ENCODE results near the gene ELN.
"Not testable (repeated sequence)": the region's sequence is repeated elsewhere in the genome, so short reads cannot be mapped to it uniquely, and the experiment has no call there.

Gene ELN

GRCh38 chr7:74033372-74034311 is 5.7 kb downstream of the ELN start:
- intact Hi-C loops (cut with DNase I) = no loop called here
- DNase-seq = peak in 25 of 42 donors; percentile 17 to 68 (median 43)

GRCh38 chr7:74037609-74038008 is 9.6 kb downstream of the ELN start:
- DNase-seq = no peak
- intact Hi-C loops (cut with DNase I) = no loop called here

GRCh38 chr7:74038194-74038961 is 10.4 kb downstream of the ELN start:
- no peak for DNase-seq
- intact Hi-C loops (cut with DNase I) = no loop called here

DNA sequence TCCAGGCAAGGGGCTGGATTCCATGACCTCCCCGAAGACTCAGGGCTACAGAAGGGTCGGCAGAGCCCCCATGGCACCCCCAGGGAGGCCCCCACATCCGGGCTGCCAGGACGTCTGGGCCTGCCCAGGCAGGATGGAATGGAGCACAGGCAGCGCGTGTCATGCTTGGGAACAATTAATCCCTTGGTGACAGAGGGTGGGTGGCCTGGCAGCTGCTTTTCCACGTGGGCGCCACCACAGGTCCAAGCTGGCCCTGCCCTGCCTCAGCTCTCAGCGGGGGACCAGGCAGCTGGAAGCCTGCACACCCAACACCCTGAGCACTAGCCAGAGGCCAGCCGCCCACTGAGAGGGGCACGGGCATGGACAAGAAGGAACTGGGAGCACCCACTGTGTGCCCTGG is 11.4 kb downstream of the ELN start:
- DNase-seq = peak in 2 of 42 donors; percentile 36 to 61
- intact Hi-C loops (cut with DNase I) = no loop called here

DNA sequence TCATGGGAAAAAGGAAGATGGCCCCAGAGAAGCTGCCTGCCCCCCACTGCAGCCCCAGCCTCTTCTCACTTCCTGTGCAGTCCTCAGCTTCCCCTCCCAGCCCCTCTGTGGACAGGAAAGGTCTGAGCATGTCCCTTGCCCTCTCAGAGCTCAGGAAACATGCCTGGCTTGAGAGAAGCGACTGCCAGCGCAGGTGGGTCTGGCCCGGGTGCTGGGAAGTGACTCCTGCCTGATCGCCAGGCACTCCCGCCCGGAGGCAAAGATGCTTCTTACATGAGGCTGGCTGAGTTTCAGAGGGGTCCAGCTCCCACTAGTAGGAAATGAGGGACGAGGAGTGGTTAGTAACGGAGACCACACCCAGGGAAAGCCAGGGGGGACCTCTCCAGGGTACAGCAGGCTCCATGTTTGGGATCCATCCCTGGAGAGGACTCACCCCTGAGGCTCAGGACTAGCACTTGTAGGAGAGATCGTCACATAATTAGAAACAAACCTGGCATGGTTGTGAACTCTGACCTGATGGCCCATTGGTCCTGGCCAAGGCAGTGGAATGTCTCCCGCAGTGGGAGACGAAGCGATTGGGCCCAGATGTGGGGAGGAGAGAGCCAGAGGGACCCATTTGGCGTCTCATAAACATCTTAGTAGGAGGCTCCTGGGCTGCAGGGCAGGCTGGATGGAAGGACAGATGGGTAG is 12.3 kb downstream of the ELN start:
- no peak for DNase-seq
- intact Hi-C loops (cut with DNase I) = no loop called here

DNA sequence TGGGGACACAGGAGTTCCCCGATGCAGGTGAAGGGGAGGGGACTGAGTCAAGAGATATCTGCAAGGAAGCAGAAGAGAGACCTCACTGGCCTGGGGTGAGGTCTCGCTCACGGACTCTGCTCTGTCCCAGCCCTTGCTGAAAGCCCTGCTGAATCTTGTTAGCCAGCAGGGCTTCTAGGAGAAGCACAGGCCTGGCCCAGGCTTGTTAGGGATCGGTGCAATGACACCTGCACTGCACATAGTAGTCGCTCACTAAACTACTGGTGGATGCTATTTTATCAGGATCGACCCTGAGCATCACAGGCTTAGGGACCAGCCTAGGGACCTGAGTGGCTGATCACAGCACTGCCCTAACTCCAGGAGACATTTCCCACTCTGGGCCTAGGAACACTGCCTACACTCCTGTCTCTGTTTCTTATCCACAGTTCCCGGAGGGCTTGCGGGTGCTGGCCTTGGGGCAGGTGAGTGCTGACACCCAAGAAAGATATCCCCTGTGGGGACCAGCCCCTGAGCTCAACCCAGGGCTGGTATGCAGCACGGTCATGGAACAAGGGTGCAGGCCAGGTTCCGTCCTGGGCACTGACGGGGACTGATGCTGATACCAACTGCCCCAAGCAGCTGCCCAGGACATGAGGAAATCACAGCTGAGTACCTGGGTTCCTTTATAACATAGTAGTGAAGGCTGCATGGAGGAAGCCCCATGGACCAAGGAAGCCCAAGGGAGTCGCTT is 13.0 kb downstream of the ELN start:
- DNase-seq = no peak
- intact Hi-C loops (cut with DNase I) = no loop called here

- intact Hi-C loops (cut with DNase I) = no loop called here
Measured at GRCh38 chr7:74042746-74043522, 15.0 kb downstream of the ELN start.

DNA sequence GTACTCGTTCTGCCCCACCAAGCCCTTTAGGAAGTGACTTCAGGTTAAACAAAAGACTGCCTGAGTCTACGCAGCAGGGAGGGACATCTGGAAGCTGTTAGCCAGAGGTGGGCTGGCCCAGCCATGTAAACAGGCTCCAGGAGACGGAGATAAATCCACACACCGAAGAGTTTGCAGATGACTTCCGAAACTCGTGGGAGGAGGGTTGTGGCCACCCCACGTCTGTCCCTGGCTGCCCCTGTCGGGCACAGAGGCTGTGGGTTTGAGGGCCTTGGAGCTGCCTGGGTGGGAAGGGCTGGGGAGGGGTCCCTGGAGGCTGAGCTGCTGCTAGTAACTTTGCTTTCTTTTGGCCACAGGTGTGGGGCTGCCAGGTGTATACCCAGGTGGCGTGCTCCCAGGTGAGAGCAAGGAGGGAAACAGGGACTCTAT is 15.6 kb downstream of the ELN start:
- intact Hi-C loops (cut with DNase I) = no loop called here

More at GRCh38 chr7:74042746-74043522, 15.0 kb downstream of the ELN start:
- DNase-seq = peak in 21 of 42 donors; percentile 14 to 74 (median 59)

GRCh38 chr7:74044366-74045350 is 16.7 kb downstream of the ELN start:
- intact Hi-C loops (cut with DNase I) = no loop called here
- peak in 29 of 42 donors; percentile 33 to 92 (median 72) for DNase-seq

More for the DNA sequence above, 15.6 kb downstream of the ELN start:
- no peak for DNase-seq

DNA sequence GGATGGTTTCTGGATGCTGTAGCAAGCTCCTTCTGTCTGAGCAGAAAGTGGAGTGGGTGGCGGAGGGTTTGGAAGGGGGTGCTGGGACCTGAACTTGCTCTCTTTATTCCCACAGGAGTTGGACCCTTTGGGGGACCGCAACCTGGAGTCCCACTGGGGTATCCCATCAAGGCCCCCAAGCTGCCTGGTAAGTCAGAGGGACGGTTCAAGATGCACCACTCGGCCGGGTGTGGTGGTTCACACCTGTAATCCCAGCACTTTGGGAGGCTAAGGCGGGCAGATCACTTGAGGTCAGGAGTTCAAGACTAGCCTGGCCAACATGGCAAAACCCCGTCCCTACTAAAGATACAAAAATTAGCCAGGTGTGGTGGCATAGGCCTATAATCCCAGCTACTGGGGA is 18.6 kb downstream of the ELN start:
- intact Hi-C loops (cut with DNase I) = not testable (repeated sequence)

DNA sequence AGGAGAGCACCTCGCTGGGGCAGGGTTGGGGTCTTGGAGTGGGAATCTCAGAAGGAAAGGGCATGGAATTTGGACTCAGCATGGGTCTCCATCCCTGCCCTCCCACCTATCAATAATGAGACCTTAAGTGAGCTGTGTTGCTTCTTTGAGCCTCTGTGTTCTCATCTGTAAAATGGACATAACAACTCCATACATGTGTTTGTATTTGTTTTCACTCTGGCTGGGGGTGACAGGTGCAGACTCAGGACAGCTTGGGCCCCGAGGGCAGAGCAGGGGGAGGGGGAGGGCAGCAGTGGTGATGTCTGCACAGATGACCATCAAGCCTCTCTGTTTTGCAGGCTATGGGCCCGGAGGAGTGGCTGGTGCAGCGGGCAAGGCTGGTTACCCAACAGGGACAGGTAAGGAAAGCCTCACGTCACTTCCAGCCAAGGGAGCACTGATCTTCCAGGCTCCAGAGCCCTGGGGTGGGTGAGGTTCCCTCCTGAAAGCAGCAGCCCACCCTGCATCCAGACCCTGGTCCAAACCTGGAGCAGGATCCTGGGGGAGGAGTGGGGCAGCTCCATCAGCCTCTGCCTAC is 19.9 kb downstream of the ELN start:
- intact Hi-C loops (cut with DNase I) = no loop called here

More for the DNA sequence above, 18.6 kb downstream of the ELN start:
- not testable (repeated sequence) for DNase-seq

DNA sequence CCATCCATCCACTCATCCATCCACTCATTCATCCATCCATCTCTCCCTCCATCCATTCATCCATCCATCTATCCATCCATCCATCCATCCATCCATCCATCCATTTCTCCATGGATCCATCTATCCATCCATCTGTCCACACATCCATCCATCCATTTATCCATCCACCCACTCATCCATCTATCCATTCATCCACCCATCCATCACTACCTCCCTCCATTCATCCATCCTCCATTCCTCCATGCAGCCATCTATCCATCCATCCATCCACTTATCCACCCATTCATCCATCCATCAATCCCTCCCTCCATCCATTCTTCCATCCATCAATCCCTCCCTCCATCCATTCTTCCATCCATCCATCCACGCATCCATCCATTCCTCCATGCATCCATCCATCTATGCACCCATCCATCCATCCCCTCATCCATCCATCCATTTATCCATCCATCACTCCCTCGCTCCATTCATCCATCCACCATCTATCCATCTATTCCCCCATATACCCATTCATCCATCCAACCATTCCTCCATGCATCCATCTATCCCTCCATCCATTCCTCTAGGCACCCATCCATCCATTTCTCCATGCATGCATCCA is 21.1 kb downstream of the ELN start:
- no peak for DNase-seq
- intact Hi-C loops (cut with DNase I) = no loop called here

More for the DNA sequence above, 19.9 kb downstream of the ELN start:
- DNase-seq = no peak

GRCh38 chr7:74049997-74050798 is 22.2 kb downstream of the ELN start:
- no peak for DNase-seq
- intact Hi-C loops (cut with DNase I) = no loop called here

DNA sequence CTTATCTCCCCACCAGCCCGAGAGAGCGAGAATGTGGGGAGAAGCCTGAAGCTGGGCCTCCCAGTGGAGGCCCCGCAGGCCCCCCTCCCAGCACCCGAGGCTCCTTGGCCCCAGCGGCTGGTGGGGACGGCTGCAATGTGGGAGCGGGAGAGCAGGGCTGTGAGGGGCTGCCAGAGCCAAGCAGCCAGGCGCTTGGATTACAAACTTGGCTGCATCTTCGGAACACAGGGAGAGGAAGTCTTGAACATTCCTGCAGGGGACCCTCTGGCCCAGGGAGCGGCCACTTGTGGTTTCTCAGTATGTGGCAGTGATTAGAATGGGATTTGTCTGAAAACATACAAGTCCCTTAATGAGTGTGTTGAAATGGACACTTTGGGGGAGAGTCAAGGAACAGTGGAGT is 23.2 kb downstream of the ELN start:
- intact Hi-C loops (cut with DNase I) = no loop called here
- no peak for DNase-seq

Data from head of caudate nucleus (tissue), 42 donors.